IPS-15b (cell line): ENCODE results near the gene GSTT2.
A peak's percentile ranks its signal among the peaks of the same experiment; 100 is the strongest.
"Not testable (repeated sequence)": the region's sequence is repeated elsewhere in the genome, so short reads cannot be mapped to it uniquely, and the experiment has no call there.

Experiments
- H3K27me3 ChIP-seq: one replicate; pipeline ENCODE4 v1.6.1; 2013; ENCODE audit warnings: low read length; ENCODE audit not compliant: control insufficient read depth, insufficient read depth
- H3K36me3 ChIP-seq: one replicate; pipeline ENCODE4 v1.6.1; 2013; ENCODE audit warnings: low read length; ENCODE audit not compliant: control insufficient read depth, insufficient read depth
- H3K4me1 ChIP-seq: one replicate; pipeline ENCODE4 v1.6.1; 2013; ENCODE audit warnings: mild to moderate bottlenecking, low read length; ENCODE audit not compliant: control insufficient read depth, insufficient read depth
- H3K4me3 ChIP-seq: one replicate; pipeline ENCODE4 v1.5.1; 2013; ENCODE audit warnings: low read depth, low read length
- H3K9ac ChIP-seq: one replicate; pipeline ENCODE4 v1.6.1; 2013; ENCODE audit warnings: low read depth, mild to moderate bottlenecking, low read length
- H3K9me3 ChIP-seq: one replicate; pipeline ENCODE4 v1.6.1; 2013; ENCODE audit warnings: mild to moderate bottlenecking, low read length; ENCODE audit not compliant: control insufficient read depth, insufficient read depth

The GSTT2 gene

DNA sequence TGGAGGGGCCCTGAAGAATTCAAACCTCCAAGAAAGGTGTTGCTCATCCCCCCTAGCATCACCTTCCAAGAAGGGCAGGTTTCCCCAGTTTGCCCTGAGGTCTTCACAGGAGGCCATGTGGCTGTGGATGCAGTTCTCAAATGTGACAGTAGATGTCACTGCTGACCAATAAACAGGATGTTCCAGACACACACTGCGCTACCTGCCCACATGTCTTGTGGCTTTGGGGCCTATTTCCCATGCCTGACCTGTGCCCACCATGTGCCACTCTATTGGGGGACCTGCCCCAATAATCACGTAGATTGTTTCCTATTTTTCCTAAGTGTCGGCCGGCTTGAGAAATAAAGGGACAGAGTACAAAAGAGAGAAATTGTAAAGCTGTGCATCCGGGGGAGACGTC is 4.5 kb downstream of the GSTT2 start:
- Histone ChIP-seq H3K9me3 (no peaks in the 10 kb centered on the region), H3K36me3 (no peaks in the 10 kb centered on the region), H3K4me3 (no peak overlapping the region), H3K9ac (no peak overlapping the region), H3K27me3 (no peaks in the 10 kb centered on the region), H3K4me1 (peaks cover 5% of the 10 kb centered on the region)

DNA sequence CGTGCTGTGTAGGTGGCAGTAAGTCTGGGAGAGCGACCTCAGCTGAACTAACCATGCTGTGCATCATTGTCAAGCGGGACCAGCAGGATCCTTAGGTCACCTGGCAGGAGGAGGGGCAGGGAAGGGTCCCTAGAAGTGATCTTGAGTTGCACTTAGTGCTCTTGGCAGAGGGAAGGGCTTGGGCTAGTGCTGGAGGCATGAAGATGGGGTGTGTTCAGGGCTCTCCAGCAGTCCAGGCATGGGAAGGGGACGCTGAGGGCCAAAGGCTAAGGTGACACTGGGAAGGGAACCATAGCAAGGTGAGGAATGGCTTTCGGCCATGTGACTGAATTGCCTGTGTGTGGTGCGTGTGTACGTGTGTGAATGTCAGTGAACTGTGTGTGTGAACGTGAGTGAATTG is 6.2 kb downstream of the GSTT2 start:
- not testable (repeated sequence) for H3K27me3 ChIP-seq, H3K9me3 ChIP-seq, H3K36me3 ChIP-seq, H3K9ac ChIP-seq, H3K4me1 ChIP-seq
- H3K4me3 ChIP-seq, result peak overlapping the region; percentile 26

DNA sequence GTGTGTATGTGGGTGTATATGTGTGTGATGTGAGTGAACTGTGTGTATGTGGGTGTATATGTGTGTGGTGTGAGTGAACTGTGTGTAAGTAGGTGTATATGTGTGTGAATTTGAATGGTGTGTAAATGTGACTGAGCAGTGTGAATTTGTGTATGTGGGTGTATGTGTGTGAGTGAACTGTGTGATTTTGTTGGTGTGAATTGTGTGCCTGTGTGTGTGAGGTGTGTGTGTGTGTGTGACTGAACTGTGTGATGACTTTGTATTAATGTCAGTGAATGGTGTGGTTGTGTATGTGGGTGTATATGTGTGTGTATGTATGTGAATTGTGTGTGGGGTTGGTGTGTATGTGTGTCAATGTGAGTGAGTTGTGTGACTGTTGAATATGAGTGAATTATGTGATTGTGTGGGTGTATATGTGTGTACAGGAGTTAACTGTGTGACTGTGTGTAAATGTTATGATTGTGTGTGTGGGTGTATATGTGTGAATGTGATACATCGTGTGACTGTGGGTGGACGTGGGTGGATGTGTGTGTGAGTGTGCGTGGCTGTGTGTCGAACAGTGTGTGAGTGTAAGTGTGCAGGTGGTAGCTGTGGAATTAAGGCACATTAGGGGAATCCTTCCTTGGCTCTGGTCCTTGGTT is 6.7 kb downstream of the GSTT2 start:
- not testable (repeated sequence) for H3K9ac ChIP-seq, H3K9me3 ChIP-seq, H3K36me3 ChIP-seq, H3K27me3 ChIP-seq, H3K4me1 ChIP-seq
- H3K4me3 ChIP-seq, result peak overlapping the region; percentile 26

DNA sequence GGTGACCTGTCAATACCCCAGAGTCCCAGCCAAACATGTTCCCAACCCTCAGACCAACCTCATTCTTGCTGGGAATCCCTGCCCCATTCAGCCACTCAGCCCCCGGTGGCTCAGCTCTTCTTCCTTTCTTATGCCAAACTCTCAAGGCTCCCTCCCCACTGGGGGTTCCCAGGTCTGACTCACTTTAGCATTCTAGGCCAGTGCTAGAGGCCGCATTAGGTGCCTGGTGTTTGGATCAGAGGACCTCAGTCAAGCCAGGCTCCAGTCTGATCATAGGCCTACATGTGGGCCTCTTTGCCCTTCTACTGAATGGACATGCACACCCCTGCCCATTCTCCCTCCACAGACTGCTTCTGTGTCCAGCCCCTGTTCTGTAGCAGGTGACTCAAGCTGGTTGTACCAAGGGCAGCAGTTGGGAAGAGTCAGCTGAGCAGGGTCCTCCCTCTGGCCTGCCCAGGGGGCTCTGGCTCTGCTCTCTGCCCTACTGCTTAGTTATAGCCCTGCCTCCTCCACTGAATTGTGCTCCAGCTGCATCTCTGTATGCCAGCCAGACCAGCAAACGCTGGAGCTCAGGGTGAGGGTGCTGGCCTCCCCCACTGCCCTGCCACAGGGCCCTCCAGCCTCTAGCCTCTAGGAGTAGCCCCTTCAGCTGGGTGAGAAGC is 9.8 kb downstream of the GSTT2 start:
- not testable (repeated sequence) for H3K4me1 ChIP-seq, H3K36me3 ChIP-seq, H3K9ac ChIP-seq, H3K27me3 ChIP-seq, H3K9me3 ChIP-seq, H3K4me3 ChIP-seq

DNA sequence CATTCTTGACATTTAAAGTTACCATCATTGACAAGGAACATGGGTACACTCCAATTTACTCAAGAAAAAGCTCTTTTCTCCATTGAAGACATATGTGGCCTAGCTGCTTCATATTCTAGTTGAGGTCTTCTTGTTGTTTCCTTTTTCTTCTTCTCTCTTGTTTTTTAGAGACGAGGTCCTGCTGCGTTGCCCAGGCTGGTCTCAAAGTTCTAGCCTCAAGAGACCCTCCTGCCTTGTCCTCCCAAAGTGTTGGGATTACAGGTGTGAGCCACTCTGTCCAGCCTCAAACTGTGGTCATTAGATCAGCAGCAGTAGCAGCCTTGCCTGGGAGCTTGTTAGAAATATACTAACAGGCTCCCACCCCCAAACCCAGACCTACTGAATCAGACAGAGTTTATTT is 13.1 kb downstream of the GSTT2 start:
- H3K27me3 ChIP-seq, H3K9ac ChIP-seq, H3K4me1 ChIP-seq, H3K4me3 ChIP-seq, H3K9me3 ChIP-seq, H3K36me3 ChIP-seq: not testable (repeated sequence)

DNA sequence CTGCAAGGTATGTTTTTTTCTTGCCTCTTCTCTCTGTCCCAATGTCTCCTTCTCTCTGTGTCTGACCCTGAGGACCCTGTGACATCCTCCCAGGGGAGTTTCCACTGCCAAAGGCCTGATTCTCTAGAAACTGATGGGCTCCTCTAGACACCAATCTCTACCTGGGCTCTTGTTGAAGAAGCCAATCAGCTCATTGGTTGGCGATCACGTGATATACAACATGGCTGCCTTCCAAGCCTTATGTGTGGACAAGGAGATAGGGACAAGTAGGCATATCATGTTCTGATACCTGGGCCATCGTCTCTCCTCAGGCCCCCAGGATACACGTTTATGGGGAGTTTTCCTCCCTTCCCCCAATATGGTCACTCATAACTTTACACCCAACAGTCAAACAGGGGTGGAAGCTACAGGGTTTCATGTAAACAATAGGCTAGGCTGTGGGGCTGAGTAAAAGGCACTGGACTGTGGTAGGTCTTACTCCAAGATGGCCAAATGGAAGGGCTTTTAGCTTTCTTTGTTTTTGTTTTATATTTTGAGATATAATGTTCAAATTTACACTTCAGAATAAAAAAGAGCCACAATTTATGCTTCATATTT is 13.7 kb downstream of the GSTT2 start:
- H3K27me3 ChIP-seq, H3K9me3 ChIP-seq, H3K9ac ChIP-seq: not testable (repeated sequence)

DNA sequence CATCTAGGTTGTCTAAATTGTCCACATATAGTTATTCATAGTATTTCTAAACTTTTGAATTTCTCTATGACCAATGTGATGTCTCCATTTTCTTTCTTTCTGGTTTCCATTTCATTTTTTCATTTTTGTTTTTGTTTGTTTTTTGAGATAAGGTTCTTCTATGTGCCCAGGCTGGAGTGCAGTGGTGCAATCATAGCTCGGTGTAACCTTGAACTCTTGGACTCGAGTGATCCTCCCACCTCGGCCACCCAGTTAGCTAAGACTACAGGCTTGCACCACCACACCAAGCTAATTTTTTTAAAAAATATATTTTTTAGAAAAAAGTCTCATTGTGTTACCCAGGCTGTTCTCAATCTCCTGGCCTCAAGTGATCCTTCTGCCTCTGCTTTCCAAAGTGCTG is 17.2 kb downstream of the GSTT2 start:
- Histone ChIP-seq H3K9ac (no peak overlapping the region), H3K9me3 (no peaks in the 10 kb centered on the region), H3K27me3 (peaks cover 4% of the 10 kb centered on the region), H3K4me3 (no peak overlapping the region), H3K4me1 (no peaks in the 10 kb centered on the region), H3K36me3 (no peaks in the 10 kb centered on the region)

More for the DNA sequence above, 13.7 kb downstream of the GSTT2 start:
- H3K36me3 ChIP-seq, H3K4me1 ChIP-seq, H3K4me3 ChIP-seq: not testable (repeated sequence)

DNA sequence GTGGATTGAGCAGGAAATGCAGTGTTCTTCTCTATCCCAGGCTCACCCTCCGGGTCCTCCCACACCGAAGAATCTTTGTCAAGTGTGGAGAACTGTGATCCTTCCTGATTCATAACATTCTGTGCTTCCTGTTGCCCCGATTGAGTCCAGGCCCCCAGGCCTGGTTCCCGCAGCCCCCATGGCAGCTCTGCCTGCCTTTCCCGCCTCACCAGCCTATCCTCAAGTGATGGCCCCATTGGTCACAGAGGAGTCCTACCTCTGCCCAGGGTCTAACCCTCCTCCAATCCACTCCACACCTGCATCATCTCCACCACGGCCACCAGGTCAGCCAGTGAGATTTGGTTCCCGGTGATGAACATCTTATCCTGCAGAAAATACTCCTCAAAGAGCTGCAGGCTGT is 19.8 kb downstream of the GSTT2 start:
- H3K4me1 ChIP-seq, H3K9ac ChIP-seq, H3K36me3 ChIP-seq, H3K4me3 ChIP-seq, H3K9me3 ChIP-seq, H3K27me3 ChIP-seq: not testable (repeated sequence)

DNA sequence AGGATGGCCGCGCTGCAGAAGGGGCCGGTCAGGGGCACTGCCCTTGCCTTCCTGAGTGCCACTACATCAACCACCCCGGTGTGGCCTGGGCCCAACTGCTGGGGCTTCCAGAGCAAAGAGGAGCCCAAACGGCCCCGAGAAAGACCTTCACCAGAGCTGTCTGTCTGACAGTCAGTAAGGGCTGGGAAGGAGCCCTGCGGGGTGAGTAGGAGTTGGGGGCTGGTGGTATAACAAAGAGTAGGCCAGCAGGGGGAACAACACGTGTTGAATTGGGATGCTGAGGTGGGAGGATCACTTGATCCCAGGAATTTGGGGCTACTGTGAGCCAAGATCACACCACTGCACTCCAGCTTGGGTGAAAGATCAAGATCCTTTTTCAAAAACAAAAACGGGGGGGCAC is 21.4 kb downstream of the GSTT2 start:
- Histone ChIP-seq H3K27me3 (peaks cover 4% of the 10 kb centered on the region), H3K4me3 (no peak overlapping the region)

DNA sequence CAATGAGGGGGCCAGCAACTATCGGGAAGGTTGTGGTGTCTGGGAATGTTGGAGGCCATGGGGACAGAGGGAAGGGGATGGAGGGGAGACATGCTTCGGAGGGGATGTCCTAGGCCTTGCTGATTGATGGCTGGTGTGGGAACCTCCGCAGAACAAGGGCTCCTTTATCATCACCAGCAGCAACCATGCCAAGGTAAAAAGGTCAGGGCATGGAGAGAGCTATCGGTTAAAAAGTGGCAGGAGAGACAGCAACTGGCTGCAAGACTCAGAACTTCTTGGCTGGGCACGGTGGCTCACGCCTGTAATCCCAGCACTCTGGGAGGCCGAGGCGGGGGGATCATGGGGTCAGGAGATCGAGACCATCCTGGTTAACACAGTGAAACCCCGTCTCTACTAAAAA is 22.3 kb downstream of the GSTT2 start:
- Histone ChIP-seq H3K4me1 (peaks cover 2% of the 10 kb centered on the region), H3K27me3 (peaks cover 4% of the 10 kb centered on the region), H3K9me3 (no peaks in the 10 kb centered on the region), H3K36me3 (no peaks in the 10 kb centered on the region), H3K4me3 (no peak overlapping the region), H3K9ac (no peak overlapping the region)

More for the DNA sequence above, 21.4 kb downstream of the GSTT2 start:
- Histone ChIP-seq H3K36me3 (no peaks in the 10 kb centered on the region), H3K4me1 (peaks cover 2% of the 10 kb centered on the region), H3K9me3 (no peaks in the 10 kb centered on the region), H3K9ac (no peak overlapping the region)

DNA sequence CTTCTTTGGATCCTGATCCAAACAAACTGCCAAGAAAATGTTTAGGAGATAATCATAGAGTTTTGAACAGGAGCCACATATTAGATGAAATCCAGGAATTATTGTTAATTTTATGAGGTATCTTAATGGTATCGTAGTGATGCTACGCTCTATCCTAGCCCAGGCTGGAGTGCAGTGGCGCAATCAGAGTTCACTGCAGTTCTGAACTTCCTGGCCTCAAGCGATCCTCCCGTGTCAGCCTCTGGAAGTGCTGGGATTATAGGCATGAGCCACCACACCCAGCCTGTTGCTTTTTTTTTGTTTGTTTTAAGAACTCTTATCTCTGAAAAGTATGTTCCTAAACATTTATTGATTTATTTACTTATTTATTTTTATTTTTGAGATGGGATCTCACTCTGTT is 22.9 kb downstream of the GSTT2 start:
- H3K9me3 ChIP-seq, result no peaks in the 10 kb centered on the region
- no peak overlapping the region for H3K9ac ChIP-seq

DNA sequence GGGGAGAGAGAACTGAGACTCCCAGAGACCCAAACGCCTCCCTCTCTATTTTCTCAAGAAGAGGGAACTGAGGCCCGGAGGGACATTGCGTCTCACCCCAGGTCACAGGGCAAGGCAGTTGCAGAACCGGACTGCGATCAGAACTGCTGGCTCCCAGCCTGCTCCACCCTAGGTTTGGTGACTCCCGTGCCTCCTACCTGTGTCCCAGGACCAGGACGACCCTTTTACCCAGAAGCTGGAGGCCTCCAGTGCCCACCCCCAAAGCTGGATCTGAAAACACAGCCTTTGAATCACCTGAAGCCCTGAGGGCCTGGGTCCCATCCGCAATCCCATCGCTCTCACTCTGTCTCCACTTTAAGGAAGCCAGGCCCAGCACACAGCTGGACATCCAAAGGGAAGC is 24.0 kb downstream of the GSTT2 start:
- Histone ChIP-seq H3K9me3 (no peaks in the 10 kb centered on the region), H3K36me3 (no peaks in the 10 kb centered on the region), H3K27me3 (peaks cover 4% of the 10 kb centered on the region), H3K4me3 (no peak overlapping the region), H3K4me1 (peaks cover 2% of the 10 kb centered on the region), H3K9ac (no peak overlapping the region)

More for the DNA sequence above, 22.9 kb downstream of the GSTT2 start:
- Histone ChIP-seq H3K27me3 (peaks cover 4% of the 10 kb centered on the region), H3K4me3 (no peak overlapping the region), H3K4me1 (peaks cover 2% of the 10 kb centered on the region), H3K36me3 (no peaks in the 10 kb centered on the region)
